Trophoblast cell (in vitro differentiated cells and primary cell): ENCODE results near the gene NEUROD4.

ENCODE experiments used
- DNase-seq, 2 donors: peaks; one replicate each; pipeline ENCODE4 v3.0.0-alpha.2; 2016
- H2AFZ ChIP-seq: 2 replicates; pipeline ENCODE4 v1.6.1; 2013; ENCODE audit warnings: low read length, moderate library complexity, mild to moderate bottlenecking; ENCODE audit not compliant: insufficient read depth, poor library complexity
- H2AK5ac ChIP-seq: 2 replicates; pipeline ENCODE4 v1.6.1; 2013; ENCODE audit warnings: mild to moderate bottlenecking, low read length
- H2BK120ac ChIP-seq: 2 replicates; pipeline ENCODE4 v1.6.1; 2013; ENCODE audit warnings: low read length, mild to moderate bottlenecking, moderate library complexity; ENCODE audit not compliant: insufficient read depth, poor library complexity
- H2BK12ac ChIP-seq: 2 replicates; pipeline ENCODE4 v1.6.1; 2013; ENCODE audit warnings: mild to moderate bottlenecking, low read length, moderate library complexity
- H2BK5ac ChIP-seq: 2 replicates; pipeline ENCODE4 v1.6.1; 2013; ENCODE audit warnings: low read length, low read depth, moderate library complexity, mild to moderate bottlenecking; ENCODE audit not compliant: poor library complexity
- H3K14ac ChIP-seq: 2 replicates; pipeline ENCODE4 v1.6.1; 2013; ENCODE audit warnings: mild to moderate bottlenecking, low read length
- H3K18ac ChIP-seq: 2 replicates; pipeline ENCODE4 v1.6.1; 2013; ENCODE audit warnings: mild to moderate bottlenecking, low read length
- H3K23ac ChIP-seq: 2 replicates; pipeline ENCODE4 v1.6.1; 2013; ENCODE audit warnings: low read length
- H3K27ac ChIP-seq: 2 replicates; pipeline ENCODE4 v1.5.1; 2013; ENCODE audit warnings: low read depth, mild to moderate bottlenecking, inconsistent platforms, low read length, moderate library complexity
- H3K27me3 ChIP-seq: 2 replicates; pipeline ENCODE4 v1.6.1; 2013; ENCODE audit warnings: inconsistent platforms, mild to moderate bottlenecking, low read length, moderate library complexity; ENCODE audit not compliant: insufficient read depth
- H3K36me3 ChIP-seq, 2 experiments: 1 replicate in 1 of 2; 2 replicates in 1 of 2; pipeline ENCODE4 v1.6.1; 2013; ENCODE audit warnings: low read length in 2 of 2, mild to moderate bottlenecking in 2 of 2, moderate library complexity in 1 of 2; ENCODE audit not compliant: insufficient read depth in 2 of 2, control insufficient read depth in 1 of 2
- H3K4ac ChIP-seq: 2 replicates; pipeline ENCODE4 v1.6.1; 2013; ENCODE audit warnings: low read depth, mild to moderate bottlenecking, low read length, moderate library complexity
- H3K4me1 ChIP-seq, 2 experiments: 1 replicate in 1 of 2; 2 replicates in 1 of 2; pipeline ENCODE4 v1.6.1; 2013; ENCODE audit warnings: low read length in 2 of 2, mild to moderate bottlenecking in 2 of 2, moderate library complexity in 1 of 2; ENCODE audit not compliant: insufficient read depth in 2 of 2, control insufficient read depth in 1 of 2
- H3K4me2 ChIP-seq: 2 replicates; pipeline ENCODE4 v1.6.1; 2013; ENCODE audit warnings: inconsistent platforms, mild to moderate bottlenecking, low read length, moderate library complexity
- H3K4me3 ChIP-seq: 2 replicates; pipeline ENCODE4 v1.5.1; 2013; ENCODE audit warnings: mild to moderate bottlenecking, low read depth, low read length, inconsistent platforms
- H3K79me1 ChIP-seq: one replicate; pipeline ENCODE4 v1.6.1; 2013; ENCODE audit warnings: low read length
- H3K79me2 ChIP-seq: 2 replicates; pipeline ENCODE4 v1.6.1; 2013; ENCODE audit warnings: low read length, mild to moderate bottlenecking; ENCODE audit not compliant: control insufficient read depth, insufficient read depth, poor library complexity
- H3K9ac ChIP-seq: 2 replicates; pipeline ENCODE4 v1.6.1; 2013; ENCODE audit warnings: mild to moderate bottlenecking, low read length
- H3K9me3 ChIP-seq: 2 replicates; pipeline ENCODE4 v1.6.1; 2013; ENCODE audit warnings: low read depth, mild to moderate bottlenecking, control low read depth, inconsistent platforms, low read length; ENCODE audit not compliant: insufficient read depth
- H4K12ac ChIP-seq: 2 replicates; pipeline ENCODE4 v1.6.1; 2013; ENCODE audit warnings: low read depth, mild to moderate bottlenecking, low read length, moderate library complexity
- H4K8ac ChIP-seq: 2 replicates; pipeline ENCODE4 v1.6.1; 2013; ENCODE audit warnings: low read depth, mild to moderate bottlenecking, low read length, moderate library complexity
- H4K91ac ChIP-seq: one replicate; pipeline ENCODE4 v1.6.1; 2013; ENCODE audit warnings: low read depth, mild to moderate bottlenecking, low read length, moderate library complexity
- WGBS: extraction: QIAGEN DNeasy Blood & Tissue Kit; methylation state at CpG from one replicate; pipeline ENCODE4 v1.1.7; 2013; ENCODE audit warnings: missing lambda C conversion rate; ENCODE audit not compliant: insufficient read length, insufficient coverage; ENCODE audit errors: extremely low coverage; 5-methylcytosine and 5-hydroxymethylcytosine counted together

NEUROD4 gene

DNA sequence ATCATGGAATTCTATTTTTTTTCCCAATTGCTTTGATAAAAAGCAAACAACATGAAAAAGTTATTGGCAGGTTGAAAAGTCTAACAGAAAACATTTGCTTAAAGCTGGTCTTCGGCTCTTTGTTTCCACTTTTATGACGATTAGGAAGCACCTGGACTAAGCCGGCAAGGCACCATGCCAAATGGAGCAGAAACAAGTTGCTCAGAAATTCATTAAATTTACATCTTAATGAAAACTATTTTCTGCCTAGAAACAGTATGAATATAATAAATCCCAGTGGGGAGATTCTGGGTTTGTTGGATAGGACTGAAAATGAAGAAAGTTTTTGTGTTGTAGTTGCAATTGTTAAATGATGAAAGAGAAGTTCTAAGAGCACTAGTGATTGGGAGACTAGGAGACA, 55.0 kb downstream of the NEUROD4 start:
- Histone ChIP-seq H3K9ac (no peak overlapping the region), H2BK5ac (no peak overlapping the region), H2BK120ac (no peak overlapping the region), H4K8ac (no peak overlapping the region), H3K27me3 (no peaks in the 10 kb centered on the region), H3K4ac (no peak overlapping the region), H3K27ac (no peak overlapping the region), H3K4me1 (no peaks in the 10 kb centered on the region), H3K4me3 (no peak overlapping the region), H3K14ac (no peak overlapping the region), H2AK5ac (no peak overlapping the region), H3K23ac (no peak overlapping the region), H3K79me1 (no peaks in the 10 kb centered on the region), H2AFZ (no peak overlapping the region), H3K18ac (no peak overlapping the region), H2BK12ac (no peak overlapping the region), H3K36me3 (no peaks in the 10 kb centered on the region), H3K79me2 (no peaks in the 10 kb centered on the region), H4K91ac (no peak overlapping the region), H3K4me2 (no peak overlapping the region), H3K9me3 (no peaks in the 10 kb centered on the region), H4K12ac (no peak overlapping the region)
- no CpG with 5 or more reads among the region's 3 CpGs for WGBS
- no peak for DNase-seq
